Esophagus squamous epithelium (tissue), 4 donors: ENCODE results near the gene TNS1.

ENCODE experiments used
- POLR2A ChIP-seq, 4 donors: fragments of 450-650 bp; IDR thresholded peaks; one replicate each; pipeline ENCODE4 v1.6.1; 2017; ENCODE audit warnings: antibody characterized with exemption in 4 of 4, mild to moderate bottlenecking in 4 of 4, moderate library complexity in 3 of 4
- TF ChIP-seq, protein P1 (sequence below), 6 experiments: fragments of 450-650 bp in 4 of 6; fragments of 200-600 bp in 2 of 6; sonication (generic) in 2 of 6; IDR thresholded peaks; one replicate each; pipeline ENCODE4 v1.5.1; 2016 to 2019; ENCODE audit warnings: antibody characterized with exemption in 6 of 6, mild to moderate bottlenecking in 4 of 6, moderate library complexity in 4 of 6

DNA sequence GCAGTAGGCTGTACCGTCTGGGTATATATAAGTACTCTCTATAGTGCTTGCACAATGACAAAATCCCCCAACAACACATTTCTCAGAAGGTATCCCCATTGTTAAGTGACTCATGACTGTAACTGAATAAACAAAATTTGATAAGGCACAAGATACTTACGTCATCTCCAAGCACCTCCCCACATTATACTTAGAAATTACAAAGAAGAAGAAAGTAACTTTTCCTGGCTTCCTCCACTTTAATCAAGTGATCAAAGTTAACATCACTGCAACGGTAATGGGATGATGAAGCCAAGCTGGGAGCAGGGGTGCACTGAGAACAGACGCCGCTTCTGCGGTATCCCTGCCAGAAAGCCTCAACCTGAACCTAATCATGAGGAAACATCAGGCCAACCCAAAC is 9.7 kb downstream of the TNS1 start:
- TF ChIP-seq, protein P1, sequence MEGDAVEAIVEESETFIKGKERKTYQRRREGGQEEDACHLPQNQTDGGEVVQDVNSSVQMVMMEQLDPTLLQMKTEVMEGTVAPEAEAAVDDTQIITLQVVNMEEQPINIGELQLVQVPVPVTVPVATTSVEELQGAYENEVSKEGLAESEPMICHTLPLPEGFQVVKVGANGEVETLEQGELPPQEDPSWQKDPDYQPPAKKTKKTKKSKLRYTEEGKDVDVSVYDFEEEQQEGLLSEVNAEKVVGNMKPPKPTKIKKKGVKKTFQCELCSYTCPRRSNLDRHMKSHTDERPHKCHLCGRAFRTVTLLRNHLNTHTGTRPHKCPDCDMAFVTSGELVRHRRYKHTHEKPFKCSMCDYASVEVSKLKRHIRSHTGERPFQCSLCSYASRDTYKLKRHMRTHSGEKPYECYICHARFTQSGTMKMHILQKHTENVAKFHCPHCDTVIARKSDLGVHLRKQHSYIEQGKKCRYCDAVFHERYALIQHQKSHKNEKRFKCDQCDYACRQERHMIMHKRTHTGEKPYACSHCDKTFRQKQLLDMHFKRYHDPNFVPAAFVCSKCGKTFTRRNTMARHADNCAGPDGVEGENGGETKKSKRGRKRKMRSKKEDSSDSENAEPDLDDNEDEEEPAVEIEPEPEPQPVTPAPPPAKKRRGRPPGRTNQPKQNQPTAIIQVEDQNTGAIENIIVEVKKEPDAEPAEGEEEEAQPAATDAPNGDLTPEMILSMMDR (IDR thresholded peaks at IDR 0.05): no peak
- no peak for TF ChIP-seq POLR2A (IDR thresholded peaks at IDR 0.05)
